GM20431 (cell line): ENCODE measurements around the gene LSM2.

Experiments
- in situ Hi-C: fragments of 300-500 bp; cut with MseI, MboI; formaldehyde crosslinking; loops from one replicate; pipeline ENCODE4 v1.15.0; 2020; ENCODE audit warnings: low sequenced_read_pairs; ENCODE audit not compliant: unreplicated experiment

LSM2 gene

DNA sequence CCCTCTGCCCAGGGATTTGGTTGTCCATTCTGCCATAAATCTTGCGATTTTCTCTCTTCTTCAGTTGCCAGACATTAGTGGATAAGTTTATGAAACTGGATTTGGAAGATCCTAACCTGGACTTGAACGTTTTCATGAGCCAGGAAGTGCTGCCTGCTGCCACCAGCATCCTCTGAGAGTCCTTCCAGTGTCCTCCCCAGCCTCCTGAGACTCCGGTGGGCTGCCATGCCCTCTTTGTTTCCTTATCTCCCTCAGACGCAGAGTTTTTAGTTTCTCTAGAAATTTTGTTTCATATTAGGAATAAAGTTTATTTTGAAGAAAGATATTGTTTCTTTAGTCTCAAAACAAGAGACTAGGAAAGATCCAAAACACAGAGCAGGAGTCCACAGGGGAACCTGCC is 44.4 kb downstream of the LSM2 start, which contains the start of gene SAPCD1:
TSS of gene SAPCD1 (plus strand) at position 301 of the 400 bp plus-strand sequence. CDS start 399 bp downstream, outside the sequence.
- in situ Hi-C loops, result no loop called here

DNA sequence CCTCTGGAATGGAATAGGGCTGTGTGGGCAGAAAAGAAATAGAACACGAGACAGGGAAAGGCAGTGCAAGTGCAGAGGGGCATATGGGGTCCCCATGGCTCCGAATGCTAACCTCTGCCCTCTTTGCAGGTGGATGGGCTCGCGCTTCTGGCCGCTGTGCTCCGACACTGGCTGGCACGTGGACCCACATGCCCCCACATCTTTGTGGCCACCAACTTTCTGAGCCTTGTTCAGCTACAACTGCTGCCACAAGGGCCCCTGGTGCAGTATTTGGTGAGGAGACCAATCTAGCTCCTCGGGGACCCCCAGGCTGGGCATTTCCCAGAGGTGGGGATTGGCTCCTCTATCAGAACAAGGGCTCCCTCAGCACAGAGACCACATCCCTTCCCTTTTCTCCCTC is 45.4 kb downstream of the LSM2 start:
- in situ Hi-C loops, result no loop called here

- in situ Hi-C loops, result no loop called here
These were observed 46.0 kb downstream of the LSM2 start for GRCh38 chr6:31760790-31761189.

DNA sequence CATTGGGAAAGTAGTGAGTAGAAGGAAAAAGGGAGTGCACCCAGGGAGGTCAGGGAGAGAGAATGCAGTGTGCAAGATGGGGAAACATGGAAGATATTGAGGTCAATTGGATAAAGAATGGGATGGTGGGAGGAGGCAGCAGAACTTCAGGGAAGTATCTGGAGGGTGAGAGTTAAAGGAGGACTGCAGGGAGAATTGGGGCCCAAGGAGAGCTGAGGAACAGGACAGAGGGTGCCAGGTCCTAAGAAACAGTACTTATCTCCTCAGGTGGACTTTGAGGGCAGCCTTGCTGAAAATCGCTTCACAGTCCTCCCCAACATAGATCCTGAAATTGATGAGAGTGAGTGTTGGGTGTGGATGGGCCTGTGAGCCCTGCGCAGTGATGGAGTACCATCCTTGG is 48.5 kb downstream of the LSM2 start:
- in situ Hi-C loops, result no loop called here

- in situ Hi-C loops, result no loop called here
These were observed 53.9 kb downstream of the LSM2 start for GRCh38 chr6:31752739-31753319.

DNA sequence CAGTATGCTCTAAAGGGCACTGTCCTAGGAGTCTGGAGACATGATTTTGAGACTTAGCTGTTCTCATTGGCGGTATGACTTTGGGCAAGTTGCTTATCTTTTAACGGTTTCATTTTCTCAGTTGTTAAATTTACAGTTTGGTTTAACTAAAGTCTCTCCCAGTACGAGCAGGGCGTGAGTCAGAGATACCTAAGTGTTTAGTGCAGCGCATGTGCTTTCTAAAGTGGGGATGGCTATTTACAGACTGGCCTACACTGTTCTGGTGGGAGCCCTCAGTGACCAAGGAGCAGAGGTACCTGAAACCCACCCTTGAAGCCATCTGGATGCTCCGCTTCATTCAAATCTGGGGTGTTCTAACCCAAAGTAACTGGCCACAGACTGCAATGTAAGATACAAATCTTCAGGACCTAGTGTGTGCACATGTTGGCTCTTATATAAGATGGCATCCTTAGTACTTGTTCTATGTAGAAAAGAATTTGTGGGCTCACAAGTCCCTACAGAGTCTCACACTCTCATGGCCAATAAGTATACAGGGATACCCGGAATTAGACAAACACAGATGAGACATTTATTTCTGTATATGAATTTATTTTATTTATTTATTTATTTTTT is 56.2 kb downstream of the LSM2 start:
- in situ Hi-C loops, result no loop called here

GRCh38 chr6:31749301-31750036 is 57.3 kb downstream of the LSM2 start:
- in situ Hi-C loops, result no loop called here
